ENCODE results near the gene KANSL1. TPM values are rescaled to one million over a fixed set of nuclear protein-coding genes. Genes with fewer than 3 reads are reported as not detected.

The KANSL1 gene
- total RNA-seq, 1 experiment from 2014 or later, result 52.5 TPM

DNA sequence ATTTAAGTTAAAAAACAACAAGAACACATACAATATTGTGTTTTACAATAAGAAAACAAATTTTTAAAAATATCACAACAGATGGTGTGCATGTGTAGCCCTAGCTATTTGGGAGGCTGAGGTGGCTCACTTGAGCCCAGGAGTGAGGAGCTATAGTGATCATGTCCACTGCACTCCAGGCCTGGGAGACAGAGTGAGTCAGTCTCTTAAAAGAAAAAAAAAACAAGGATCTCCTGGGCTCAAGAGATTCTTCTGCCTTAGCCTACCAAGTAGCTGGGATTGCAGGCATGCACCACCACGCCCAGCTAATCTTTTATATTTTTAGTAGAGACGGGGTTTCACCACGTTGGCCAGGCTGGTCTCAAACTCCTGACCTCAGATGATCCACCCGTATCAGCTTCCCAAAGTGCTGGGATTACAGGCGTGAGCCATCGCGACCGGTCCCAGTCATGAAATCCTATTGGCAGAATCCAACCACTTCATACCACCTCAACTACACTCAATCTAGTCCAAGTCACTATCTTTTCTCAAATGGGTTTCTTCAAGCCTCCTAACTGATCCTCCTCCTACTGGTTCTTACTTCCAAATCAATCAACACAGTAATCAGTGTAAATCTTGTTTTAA lies 139.2 kb downstream of the KANSL1 start:
- no peaks in the 10 kb centered on the region for H3K9me3 ChIP-seq (ENCODE audit: insufficient read depth, low read depth)
- H3K4me2 ChIP-seq, result no peak overlapping the region
- H3K4me3 ChIP-seq, result no peak overlapping the region
- intact Hi-C loops (cut with micrococcal nuclease; ENCODE audit: unreplicated experiment), result no loop called here
- H3K27me3 ChIP-seq (ENCODE audit: insufficient read depth, low read depth), result no peaks in the 10 kb centered on the region
- peaks cover 18% of the 10 kb centered on the region for H4K20me1 ChIP-seq (ENCODE audit: insufficient read depth)
- BruUV-seq (replicated peaks), result no TSS peak
- H2AFZ ChIP-seq, result no peak overlapping the region
- H3K9me2 ChIP-seq (ENCODE audit: insufficient read depth), result no peaks in the 10 kb centered on the region
- DNase-seq, result no peak
- ChIA-PET CTCF (interaction anchor here (0.6 kb wide), 1 partner anchor 10 kb away, joined by 3 read pairs; no protein-coding TSS in a partner anchor), POLR2A (ENCODE audit: unreplicated experiment) (no interaction called here)
- H3K36me3 ChIP-seq (ENCODE audit: low read depth), result peaks cover 23% of the 10 kb centered on the region
- H3F3A ChIP-seq (ENCODE audit: insufficient read depth, low read depth), result peaks cover 27% of the 10 kb centered on the region; the same call in 1 of the 2 replicates
- H3K79me2 ChIP-seq (ENCODE audit: low read depth), result peaks cover 2% of the 10 kb centered on the region; the same call in 1 of the 2 replicates
- peaks cover 12% of the 10 kb centered on the region for H3K4me1 ChIP-seq (replicated peaks; ENCODE audit: insufficient read depth)
- TF ChIP-seq, protein P1, sequence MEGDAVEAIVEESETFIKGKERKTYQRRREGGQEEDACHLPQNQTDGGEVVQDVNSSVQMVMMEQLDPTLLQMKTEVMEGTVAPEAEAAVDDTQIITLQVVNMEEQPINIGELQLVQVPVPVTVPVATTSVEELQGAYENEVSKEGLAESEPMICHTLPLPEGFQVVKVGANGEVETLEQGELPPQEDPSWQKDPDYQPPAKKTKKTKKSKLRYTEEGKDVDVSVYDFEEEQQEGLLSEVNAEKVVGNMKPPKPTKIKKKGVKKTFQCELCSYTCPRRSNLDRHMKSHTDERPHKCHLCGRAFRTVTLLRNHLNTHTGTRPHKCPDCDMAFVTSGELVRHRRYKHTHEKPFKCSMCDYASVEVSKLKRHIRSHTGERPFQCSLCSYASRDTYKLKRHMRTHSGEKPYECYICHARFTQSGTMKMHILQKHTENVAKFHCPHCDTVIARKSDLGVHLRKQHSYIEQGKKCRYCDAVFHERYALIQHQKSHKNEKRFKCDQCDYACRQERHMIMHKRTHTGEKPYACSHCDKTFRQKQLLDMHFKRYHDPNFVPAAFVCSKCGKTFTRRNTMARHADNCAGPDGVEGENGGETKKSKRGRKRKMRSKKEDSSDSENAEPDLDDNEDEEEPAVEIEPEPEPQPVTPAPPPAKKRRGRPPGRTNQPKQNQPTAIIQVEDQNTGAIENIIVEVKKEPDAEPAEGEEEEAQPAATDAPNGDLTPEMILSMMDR (conservative IDR thresholded peaks at IDR 0.05), result no peak
- no peak for TF ChIP-seq EZH2 (IDR thresholded peaks at IDR 0.05; ENCODE audit: low read depth)
- no peak overlapping the region for H3K27ac ChIP-seq

DNA sequence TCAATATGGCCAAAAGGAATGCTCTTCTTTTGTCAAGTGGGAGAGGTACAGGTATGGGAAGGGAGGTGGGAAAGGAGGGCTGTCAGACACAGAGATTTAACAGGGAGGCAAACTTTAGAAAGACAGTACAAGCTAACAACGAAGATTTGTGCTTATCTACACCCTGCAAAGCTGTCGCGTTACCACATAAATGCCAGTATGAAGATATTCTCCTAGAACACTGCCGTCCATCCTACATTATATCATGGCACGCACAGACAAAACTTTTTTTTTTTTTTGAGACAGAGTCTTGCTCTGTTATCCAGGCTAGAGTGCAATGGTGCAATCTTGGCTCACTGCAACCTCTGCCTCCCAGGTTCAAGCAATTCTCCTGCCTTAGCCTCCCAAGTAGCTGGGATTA lies 143.6 kb downstream of the KANSL1 start:
- intact Hi-C loops (cut with micrococcal nuclease; ENCODE audit: unreplicated experiment), result no loop called here
- no peak for DNase-seq
- H3F3A ChIP-seq (ENCODE audit: insufficient read depth, low read depth), result peaks cover 34% of the 10 kb centered on the region; the same call in 1 of the 2 replicates
- no peak overlapping the region for H3K4me2 ChIP-seq
- no peak overlapping the region for H3K4me3 ChIP-seq
- BruUV-seq (replicated peaks), result no TSS peak
- POLR2A ChIA-PET (ENCODE audit: unreplicated experiment), result no interaction called here
- CTCF ChIA-PET, result interaction anchor here (1.1 kb wide), 1 partner anchor 163 kb away, joined by 5 read pairs; no protein-coding TSS in a partner anchor
- H3K4me1 ChIP-seq (replicated peaks; ENCODE audit: insufficient read depth), result no peaks in the 10 kb centered on the region
- no peak overlapping the region for H2AFZ ChIP-seq
- peaks cover 23% of the 10 kb centered on the region for H3K36me3 ChIP-seq (ENCODE audit: low read depth)
- H3K79me2 ChIP-seq (ENCODE audit: low read depth), result no peaks in the 10 kb centered on the region
- no peaks in the 10 kb centered on the region for H3K9me2 ChIP-seq (ENCODE audit: insufficient read depth)
- H3K27ac ChIP-seq, result no peak overlapping the region
- H3K9me3 ChIP-seq (ENCODE audit: insufficient read depth, low read depth), result no peaks in the 10 kb centered on the region
- peaks cover 17% of the 10 kb centered on the region for H4K20me1 ChIP-seq (ENCODE audit: insufficient read depth)
- no peaks in the 10 kb centered on the region for H3K27me3 ChIP-seq (ENCODE audit: insufficient read depth, low read depth)
- TF ChIP-seq, protein P1 (conservative IDR thresholded peaks at IDR 0.05), result no peak
- TF ChIP-seq EZH2 (IDR thresholded peaks at IDR 0.05; ENCODE audit: low read depth), result no peak

DNA sequence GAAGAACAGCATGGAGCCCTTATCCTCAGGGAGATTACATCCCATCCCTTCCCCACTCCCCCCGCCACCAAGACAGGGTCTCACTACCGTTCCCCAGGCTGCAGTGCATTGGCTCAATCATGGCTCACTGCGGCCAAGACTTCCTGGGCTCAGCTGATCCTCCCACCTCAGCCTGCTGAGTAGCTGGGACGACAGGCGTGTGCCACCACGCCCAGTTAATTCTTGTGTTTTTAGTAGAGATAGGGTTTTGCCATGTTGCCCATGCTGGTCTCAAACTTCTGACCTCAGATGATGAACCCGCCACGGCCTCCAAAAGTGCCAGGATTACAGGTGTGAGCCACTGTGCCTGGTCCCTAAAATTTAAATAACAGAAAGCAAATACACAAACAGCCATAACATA lies 145.4 kb downstream of the KANSL1 start:
- H3F3A ChIP-seq (ENCODE audit: insufficient read depth, low read depth), result peaks cover 31% of the 10 kb centered on the region; the same call in 1 of the 2 replicates
- no peak for DNase-seq
- BruUV-seq (replicated peaks), result no TSS peak
- 0 out of 2 replicates have a peak, but pooled peaks cover 6% of the 10 kb centered on the region for H3K79me2 ChIP-seq (ENCODE audit: low read depth)
- peaks cover 36% of the 10 kb centered on the region for H3K36me3 ChIP-seq (ENCODE audit: low read depth)
- intact Hi-C loops (cut with micrococcal nuclease; ENCODE audit: unreplicated experiment), result no loop called here
- no peaks in the 10 kb centered on the region for H3K4me1 ChIP-seq (replicated peaks; ENCODE audit: insufficient read depth)
- ChIA-PET CTCF (interaction anchor here (0.7 kb wide), 1 partner anchor 165 kb away, joined by 15 read pairs; no protein-coding TSS in a partner anchor), POLR2A (ENCODE audit: unreplicated experiment) (no interaction called here)
- H3K27ac ChIP-seq, result no peak overlapping the region
- TF ChIP-seq, protein P1 (conservative IDR thresholded peaks at IDR 0.05), result no peak
- TF ChIP-seq EZH2 (IDR thresholded peaks at IDR 0.05; ENCODE audit: low read depth), result no peak
- no peak overlapping the region for H3K4me2 ChIP-seq
- no peak overlapping the region for H3K4me3 ChIP-seq
- H3K9me3 ChIP-seq (ENCODE audit: insufficient read depth, low read depth), result no peaks in the 10 kb centered on the region
- H3K27me3 ChIP-seq (ENCODE audit: insufficient read depth, low read depth), result no peaks in the 10 kb centered on the region
- peaks cover 21% of the 10 kb centered on the region for H4K20me1 ChIP-seq (ENCODE audit: insufficient read depth)
- no peak overlapping the region for H2AFZ ChIP-seq
- no peaks in the 10 kb centered on the region for H3K9me2 ChIP-seq (ENCODE audit: insufficient read depth)

Data from PC-9 (cell line).